Stomach (tissue), 9 donors: Measurements from ENCODE around the gene MAP6D1. TPM values are rescaled to one million over a fixed set of nuclear protein-coding genes. Genes with fewer than 3 reads are reported as not detected.

ENCODE experiments used
- DNase-seq, 2 donors: peaks; one replicate each; pipeline versions ENCODE4 v3.0.0 to v3.0.0-alpha.2; 2013 to 2019
- H3K27ac ChIP-seq, 5 donors: fragments of 200-600 bp in 4 of 5; sonication (generic) in 4 of 5; one replicate each; pipeline ENCODE4 v1.5.1; 2013 to 2019; ENCODE audit warnings: mild to moderate bottlenecking in 1 of 5, moderate library complexity in 1 of 5
- H3K27me3 ChIP-seq, 3 donors: fragments of 200-600 bp; sonication (generic); one replicate each; pipeline ENCODE4 v1.5.1; 2017 to 2019; ENCODE audit warnings: mixed run types in 1 of 3
- H3K36me3 ChIP-seq, 4 donors: fragments of 200-600 bp; sonication (generic); 1 replicate in 3 of 4; 2 replicates in 1 of 4; pipeline ENCODE4 v1.5.1; 2016 to 2019
- H3K4me1 ChIP-seq, 4 donors: fragments of 200-600 bp; sonication (generic); one replicate each; pipeline ENCODE4 v1.5.1; 2016 to 2019
- H3K4me3 ChIP-seq, 4 donors: fragments of 200-600 bp; sonication (generic) in 3 of 4; one replicate each; pipeline ENCODE4 v1.5.1; 2016 to 2019; ENCODE audit warnings: mild to moderate bottlenecking in 1 of 4
- H3K9me3 ChIP-seq, 4 donors: fragments of 200-600 bp; sonication (generic); one replicate each; pipeline ENCODE4 v1.5.1; 2016 to 2019
- CTCF ChIP-seq, 7 experiments: fragments of 450-650 bp in 4 of 7; fragments of 200-600 bp in 3 of 7; sonication (generic) in 3 of 7; IDR thresholded peaks; one replicate each; pipeline ENCODE4 v1.5.1; 2016 to 2019; ENCODE audit warnings: antibody characterized with exemption in 7 of 7, control low read depth in 2 of 7, mild to moderate bottlenecking in 1 of 7
- EP300 ChIP-seq: sonication (generic); formaldehyde crosslinking; IDR thresholded peaks from one replicate; pipeline ENCODE4 v1.6.1; 2017; ENCODE audit warnings: antibody characterized with exemption
- POLR2A ChIP-seq, 4 donors: fragments of 450-650 bp; IDR thresholded peaks; one replicate each; pipeline ENCODE4 v1.6.1; 2016; ENCODE audit warnings: antibody characterized with exemption in 4 of 4, control low read depth in 2 of 4, mild to moderate bottlenecking in 1 of 4, moderate library complexity in 1 of 4
- POLR2AphosphoS5 ChIP-seq, 3 donors: sonication (generic); formaldehyde crosslinking; IDR thresholded peaks; one replicate each; pipeline ENCODE4 v1.6.1; 2016; ENCODE audit warnings: antibody characterized with exemption in 3 of 3
- WGBS, 5 donors: extraction: QIAGEN DNeasy Blood & Tissue Kit in 3 of 5; methylation state at CpG; one replicate each; pipeline versions ENCODE4 v1.1.5 to v1.1.7; 2013 to 2018; 5-methylcytosine and 5-hydroxymethylcytosine counted together
- intact Hi-C: fragments of 100-400 bp; cut with DNase I; formaldehyde crosslinking; loops from one replicate; pipeline ENCODE4 v1.15.1; 2023; ENCODE audit warnings: low total_unique reads
- polyA plus RNA-seq, 3 donors: library from polyadenylated mRNA; stranded (reverse); fragments of 200-250 nt; gene quantifications; one replicate each; pipeline ENCODE4 v1.2.3, GENCODE V29; 2013
- total RNA-seq, 5 donors: library from RNA; depleted of rRNA; stranded (reverse); fragments of >200 nt; gene quantifications; one replicate each; pipeline versions ENCODE4 v1.1.0 to v1.2.3, GENCODE V29; 2014 to 2016
- donor health status: healthy with polysubstance abuse.
- donor health status: Bipolar disorder and iron deficiency.
- donor health status: healthy.

Gene MAP6D1
- total and polyA plus RNA-seq, 8 donors, result 0.25 to 1.0 (median 0.58) TPM; not detected in 5

DNA sequence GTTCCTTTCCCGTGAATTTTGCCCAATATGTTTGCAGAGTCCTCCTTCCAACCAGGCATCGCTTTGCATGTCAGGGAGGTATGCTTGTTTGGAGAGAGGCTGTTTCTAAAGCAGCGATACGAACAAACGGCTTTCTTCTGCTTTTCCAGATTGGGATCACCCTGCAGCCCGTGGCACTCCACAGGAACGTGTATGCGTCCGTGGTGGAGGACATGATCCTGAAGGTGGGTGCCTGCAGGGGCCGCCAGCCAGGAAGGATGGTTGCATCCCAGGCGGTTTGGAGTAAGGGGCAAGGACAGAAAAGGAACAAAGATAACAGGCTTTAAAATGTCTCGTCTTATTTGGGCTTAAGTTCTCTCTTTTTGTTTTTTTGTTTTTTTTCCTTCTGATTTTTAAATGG is 17.5 kb downstream of the MAP6D1 start:
- Histone ChIP-seq H3K36me3 (peaks cover 47 to 100% (median 98%) of the 10 kb centered on the region in 4 donors), H3K4me3 (no peak overlapping the region), H3K9me3 (no peaks in the 10 kb centered on the region), H3K27ac (no peak overlapping the region), H3K4me1 (peaks cover 0 to 4% (median 0%) of the 10 kb centered on the region in 4 donors), H3K27me3 (no peaks in the 10 kb centered on the region)
- intact Hi-C loops, result no loop called here
- no peak for TF ChIP-seq POLR2AphosphoS5 (IDR thresholded peaks at IDR 0.05)
- TF ChIP-seq CTCF (IDR thresholded peaks at IDR 0.05), result no peak
- TF ChIP-seq POLR2A (IDR thresholded peaks at IDR 0.05), result no peak
- no peak for TF ChIP-seq EP300
- no peak for DNase-seq
- WGBS, 5 donors, result 90 to 97% (median 94%) methylated on average over 12 of the region's 12 CpGs

GRCh38 chr3:183807209-183807728 is 18.1 kb downstream of the MAP6D1 start:
- Histone ChIP-seq H3K4me3 (no peak overlapping the region), H3K4me1 (peaks cover 0 to 4% (median 0%) of the 10 kb centered on the region in 4 donors), H3K36me3 (peaks cover 52 to 100% (median 100%) of the 10 kb centered on the region in 4 donors), H3K27me3 (no peaks in the 10 kb centered on the region), H3K9me3 (no peaks in the 10 kb centered on the region), H3K27ac (no peak overlapping the region)
- intact Hi-C loops, result no loop called here
- 92 to 96% (median 95%) methylated on average over 12 of the region's 12 CpGs for WGBS, 5 donors
- TF ChIP-seq POLR2AphosphoS5 (IDR thresholded peaks at IDR 0.05) (no peak), CTCF (IDR thresholded peaks at IDR 0.05) (no peak), EP300 (no peak), POLR2A (IDR thresholded peaks at IDR 0.05) (no peak)
- DNase-seq, result no peak

- no peak for DNase-seq
- Histone ChIP-seq H3K36me3 (peaks cover 57 to 100% (median 98%) of the 10 kb centered on the region in 4 donors), H3K27ac (no peak overlapping the region), H3K27me3 (no peaks in the 10 kb centered on the region), H3K4me3 (no peak overlapping the region), H3K4me1 (no peaks in the 10 kb centered on the region), H3K9me3 (no peaks in the 10 kb centered on the region)
- intact Hi-C loops, result no loop called here
- no peak for TF ChIP-seq POLR2A (IDR thresholded peaks at IDR 0.05)
- no peak for TF ChIP-seq CTCF (IDR thresholded peaks at IDR 0.05)
- no peak for TF ChIP-seq POLR2AphosphoS5 (IDR thresholded peaks at IDR 0.05)
- TF ChIP-seq EP300, result no peak
- WGBS, 5 donors, result 68 to 79% (median 73%) methylated on average over 5 to 6 of the region's 6 CpGs
These were observed 22.4 kb downstream of the MAP6D1 start for GRCh38 chr3:183802989-183803388.

DNA sequence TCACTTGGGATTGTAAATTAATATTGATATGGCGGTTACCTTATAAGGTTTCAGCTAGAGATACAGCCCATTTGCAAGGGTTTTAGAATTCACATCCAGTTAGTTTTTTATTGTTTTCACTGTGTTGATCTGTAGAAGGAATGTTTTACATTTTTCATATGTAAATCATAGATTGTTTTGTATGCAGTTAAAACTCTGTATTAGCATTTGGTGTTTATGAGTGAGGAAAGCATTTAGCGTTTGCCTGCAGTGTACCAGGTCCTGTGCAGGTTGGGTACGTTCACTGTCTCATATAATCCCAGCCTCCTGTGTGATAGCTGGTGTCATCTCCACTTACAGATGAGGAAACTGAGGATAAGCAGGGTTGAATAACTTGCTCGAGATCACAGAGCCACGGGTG is 23.8 kb downstream of the MAP6D1 start:
- 85 to 96% (median 93%) methylated on average over 5 of the region's 5 CpGs for WGBS, 5 donors
- H3K4me1 ChIP-seq, result no peaks in the 10 kb centered on the region
- no peaks in the 10 kb centered on the region for H3K9me3 ChIP-seq
- intact Hi-C loops, result no loop called here
- no peak for TF ChIP-seq POLR2AphosphoS5 (IDR thresholded peaks at IDR 0.05)
- no peak for TF ChIP-seq CTCF (IDR thresholded peaks at IDR 0.05)
- TF ChIP-seq EP300, result no peak
- TF ChIP-seq POLR2A (IDR thresholded peaks at IDR 0.05), result no peak
- H3K36me3 ChIP-seq, result peaks cover 46 to 97% (median 97%) of the 10 kb centered on the region in 4 donors
- no peaks in the 10 kb centered on the region for H3K27me3 ChIP-seq
- no peak overlapping the region for H3K27ac ChIP-seq
- DNase-seq, result no peak
- H3K4me3 ChIP-seq, result no peak overlapping the region
